ENCODE data around the gene TPPP2. TPM values are rescaled to one million over a fixed set of nuclear protein-coding genes. Genes with fewer than 3 reads are reported as not detected.

The TPPP2 gene
- total RNA-seq, 4 donors from 2014 or later: 0.71 TPM; not detected in 3

DNA sequence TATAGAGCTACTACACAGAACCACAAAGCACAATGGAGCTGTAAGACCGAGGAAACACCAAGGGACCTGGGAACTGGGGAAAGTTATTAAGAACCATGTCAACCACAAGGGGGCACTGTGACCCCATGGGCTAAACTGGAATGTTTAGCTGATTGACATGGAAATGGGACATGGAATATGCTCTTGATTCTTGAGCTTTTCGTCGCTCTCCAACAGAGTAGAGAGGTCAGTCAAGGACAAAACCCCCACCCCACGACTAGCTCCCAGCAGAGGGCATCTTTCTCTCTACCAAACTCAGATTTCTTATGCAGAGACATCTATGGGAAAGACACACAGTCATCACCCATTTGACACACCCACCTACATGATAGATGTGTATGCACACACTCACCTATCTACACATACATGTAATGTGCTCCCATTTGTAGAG lies 15.2 kb upstream of the TPPP2 start:
- TF ChIP-seq, protein P1, sequence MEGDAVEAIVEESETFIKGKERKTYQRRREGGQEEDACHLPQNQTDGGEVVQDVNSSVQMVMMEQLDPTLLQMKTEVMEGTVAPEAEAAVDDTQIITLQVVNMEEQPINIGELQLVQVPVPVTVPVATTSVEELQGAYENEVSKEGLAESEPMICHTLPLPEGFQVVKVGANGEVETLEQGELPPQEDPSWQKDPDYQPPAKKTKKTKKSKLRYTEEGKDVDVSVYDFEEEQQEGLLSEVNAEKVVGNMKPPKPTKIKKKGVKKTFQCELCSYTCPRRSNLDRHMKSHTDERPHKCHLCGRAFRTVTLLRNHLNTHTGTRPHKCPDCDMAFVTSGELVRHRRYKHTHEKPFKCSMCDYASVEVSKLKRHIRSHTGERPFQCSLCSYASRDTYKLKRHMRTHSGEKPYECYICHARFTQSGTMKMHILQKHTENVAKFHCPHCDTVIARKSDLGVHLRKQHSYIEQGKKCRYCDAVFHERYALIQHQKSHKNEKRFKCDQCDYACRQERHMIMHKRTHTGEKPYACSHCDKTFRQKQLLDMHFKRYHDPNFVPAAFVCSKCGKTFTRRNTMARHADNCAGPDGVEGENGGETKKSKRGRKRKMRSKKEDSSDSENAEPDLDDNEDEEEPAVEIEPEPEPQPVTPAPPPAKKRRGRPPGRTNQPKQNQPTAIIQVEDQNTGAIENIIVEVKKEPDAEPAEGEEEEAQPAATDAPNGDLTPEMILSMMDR (IDR thresholded peaks at IDR 0.05): peak in 1 of 3 donors; percentile 70
- TF ChIP-seq POLR2A (IDR thresholded peaks at IDR 0.05): no peak
- DNase-seq (ENCODE audit: low spot score in 2 of 2): peak; percentile 89 to 97
- H3K4me3 ChIP-seq (ENCODE audit: low read depth, poor library complexity, severe bottlenecking): no peak overlapping the region
- intact Hi-C loops (cut with DNase I; ENCODE audit: low total_unique reads): loop anchor here (10.0 kb wide), 1 partner anchor 80 kb away; the partner anchor contains the start of gene ZNF219
- 2% methylated on average over 4 of the region's 4 CpGs for WGBS, 2 donors

DNA sequence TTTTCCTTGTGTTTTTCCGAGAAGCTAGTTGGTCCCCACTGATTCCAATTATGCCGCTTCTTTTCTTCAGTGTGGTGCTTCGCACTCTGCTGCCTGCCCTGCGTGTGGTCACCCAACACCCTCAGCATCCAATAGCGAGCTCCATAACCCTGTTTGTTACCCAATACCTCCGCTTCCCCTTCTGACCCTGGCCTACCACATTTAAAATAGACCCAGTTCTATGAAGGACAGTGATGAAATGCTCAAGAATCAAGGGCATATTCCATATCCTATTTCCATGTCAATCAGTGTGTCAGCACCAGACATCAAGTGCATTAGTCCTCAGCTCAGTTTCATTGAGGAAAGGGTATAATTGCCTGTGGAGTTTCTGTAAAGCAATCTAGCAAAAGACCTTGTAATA lies 14.7 kb upstream of the TPPP2 start:
- WGBS, 2 donors: 64 to 69% methylated on average over 6 of the region's 6 CpGs
- H3K4me3 ChIP-seq (ENCODE audit: low read depth, poor library complexity, severe bottlenecking): no peak overlapping the region
- intact Hi-C loops (cut with DNase I; ENCODE audit: low total_unique reads): loop anchor here (10.0 kb wide), 1 partner anchor 79 kb away; the partner anchor contains the start of gene ZNF219
- TF ChIP-seq, protein P1 (IDR thresholded peaks at IDR 0.05): no peak
- TF ChIP-seq POLR2A (IDR thresholded peaks at IDR 0.05): no peak
- peak in 1 of 2 donors; percentile 49 for DNase-seq (ENCODE audit: low spot score in 2 of 2)

DNA sequence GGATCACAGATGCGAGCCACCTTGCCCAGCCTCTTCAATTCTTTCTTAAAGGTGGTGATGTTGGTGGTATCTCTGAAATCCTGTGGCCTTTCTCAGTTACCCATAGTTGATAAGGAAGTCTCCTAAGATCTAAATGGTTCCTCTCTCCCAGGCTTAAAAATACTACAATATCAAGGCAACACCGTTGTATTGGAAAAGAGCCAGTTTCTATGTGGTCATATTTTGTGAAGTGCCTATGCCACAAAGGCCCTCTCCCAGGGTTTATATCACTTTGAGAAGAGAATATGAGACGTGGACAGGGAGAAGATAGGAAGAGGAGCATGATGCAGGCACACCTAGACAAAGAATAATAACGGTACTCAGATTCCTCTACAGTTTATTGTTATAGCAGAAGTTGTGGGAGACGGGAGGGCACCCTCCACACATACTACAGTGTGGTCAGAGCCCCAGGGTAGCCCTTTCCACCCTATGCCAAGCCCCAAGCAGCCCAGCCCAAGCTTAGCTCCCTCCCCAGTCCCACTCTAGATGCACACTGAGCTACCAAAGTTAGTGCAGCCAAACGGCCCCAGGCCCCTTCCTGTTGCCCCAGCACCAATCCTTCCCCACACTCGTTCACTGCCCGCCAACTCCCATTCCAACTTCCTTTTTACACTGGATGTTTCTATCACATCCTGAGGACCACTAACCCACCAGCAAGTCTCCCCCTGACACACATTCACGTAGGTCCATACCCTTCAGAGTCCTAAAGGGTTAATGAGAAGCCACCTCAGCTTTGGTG lies 13.4 kb upstream of the TPPP2 start:
- intact Hi-C loops (cut with DNase I; ENCODE audit: low total_unique reads): loop anchor here (10.0 kb wide), 1 partner anchor 78 kb away; the partner anchor contains the start of gene ZNF219

DNA sequence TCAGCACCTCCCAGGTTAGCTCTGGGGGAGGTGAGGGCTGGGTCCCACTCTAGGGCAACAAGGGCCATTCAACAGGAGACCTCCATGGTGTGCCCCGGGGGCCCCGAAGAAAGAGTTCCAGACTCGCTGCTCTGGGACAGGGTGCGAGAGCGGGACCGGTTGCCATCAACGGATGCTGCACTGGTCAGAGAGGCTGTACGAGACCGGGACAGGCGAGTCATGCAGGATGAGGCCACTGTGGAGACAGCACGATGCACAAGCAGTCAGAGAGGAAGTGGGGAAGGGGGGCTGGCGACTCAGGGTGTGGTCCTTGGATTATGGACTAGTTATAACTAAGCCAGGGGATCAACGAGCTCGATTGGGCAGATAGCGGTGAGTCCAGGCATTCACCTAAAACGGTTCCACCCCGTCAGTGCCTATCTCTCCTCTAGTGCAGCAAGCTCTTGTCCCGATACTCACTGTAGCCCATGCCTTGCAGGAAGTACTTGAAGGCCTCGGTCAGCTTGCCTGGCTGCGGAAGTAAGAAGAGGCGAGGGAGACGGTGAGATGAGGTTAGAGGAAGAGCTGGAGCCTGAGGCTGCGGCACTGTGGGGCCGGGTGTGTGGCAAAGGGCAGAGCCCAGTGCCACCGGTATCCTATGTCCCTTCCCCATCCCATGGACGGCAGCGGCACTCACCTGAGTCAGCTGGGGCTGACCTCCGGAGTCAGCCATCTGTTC lies 12.3 kb upstream of the TPPP2 start:
- 74 to 76% methylated on average over 28 of the region's 28 CpGs for WGBS, 2 donors
- intact Hi-C loops (cut with DNase I; ENCODE audit: low total_unique reads): loop anchor here (10.0 kb wide), 1 partner anchor 77 kb away; the partner anchor contains the start of gene ZNF219
- H3K4me3 ChIP-seq (ENCODE audit: low read depth, poor library complexity, severe bottlenecking): no peak overlapping the region
- no peak for TF ChIP-seq POLR2A (IDR thresholded peaks at IDR 0.05)
- TF ChIP-seq, protein P1 (IDR thresholded peaks at IDR 0.05): no peak
- peak in 1 of 2 donors; percentile 81 for DNase-seq (ENCODE audit: low spot score in 2 of 2)

More for the DNA sequence above, 13.4 kb upstream of the TPPP2 start:
- no peak overlapping the region for H3K4me3 ChIP-seq (ENCODE audit: low read depth, poor library complexity, severe bottlenecking)
- TF ChIP-seq POLR2A (IDR thresholded peaks at IDR 0.05): no peak
- TF ChIP-seq, protein P1 (IDR thresholded peaks at IDR 0.05): no peak
- WGBS, 2 donors: 58 to 63% methylated on average over 9 of the region's 9 CpGs
- DNase-seq (ENCODE audit: low spot score in 2 of 2): peak in 1 of 2 donors; percentile 70

DNA sequence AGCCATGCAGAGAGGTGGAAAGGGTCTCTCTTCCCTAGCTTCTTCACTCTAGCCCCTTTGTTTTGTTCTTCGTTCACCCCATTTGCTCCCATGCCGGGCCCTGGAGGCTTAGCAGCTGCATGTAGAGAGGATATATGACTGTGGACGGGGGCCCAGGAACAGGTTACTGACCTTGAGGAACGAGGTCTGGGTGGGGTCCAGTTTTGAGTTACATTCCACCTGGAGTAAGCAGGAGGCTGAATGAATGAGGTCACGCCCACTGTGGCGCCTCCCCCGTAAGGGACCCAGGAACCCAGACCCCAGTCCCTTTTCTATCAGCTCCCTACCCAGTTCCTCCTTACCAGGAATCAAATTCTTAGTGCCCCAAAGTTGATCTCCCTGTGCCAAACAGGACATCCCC lies 11.7 kb upstream of the TPPP2 start:
- peak in 1 of 2 donors; percentile 79 for DNase-seq (ENCODE audit: low spot score in 2 of 2)
- H3K4me3 ChIP-seq (ENCODE audit: low read depth, poor library complexity, severe bottlenecking): no peak overlapping the region
- intact Hi-C loops (cut with DNase I; ENCODE audit: low total_unique reads): loop anchor here (10.0 kb wide), 1 partner anchor 77 kb away; the partner anchor contains the start of gene ZNF219
- WGBS, 2 donors: 79 to 81% methylated on average over 7 of the region's 7 CpGs
- TF ChIP-seq POLR2A (IDR thresholded peaks at IDR 0.05): no peak
- TF ChIP-seq, protein P1 (IDR thresholded peaks at IDR 0.05): no peak
